Measurements from ENCODE around the gene ZEB1. TPM values are rescaled to one million over a fixed set of nuclear protein-coding genes. Genes with fewer than 3 reads are reported as not detected.

The ZEB1 gene
- total and polyA plus RNA-seq, 2 of the 13 experiments (the other 11 are each of a cell fraction or from before 2014, with no cell fraction given), result 9.6 to 18.0 TPM

DNA sequence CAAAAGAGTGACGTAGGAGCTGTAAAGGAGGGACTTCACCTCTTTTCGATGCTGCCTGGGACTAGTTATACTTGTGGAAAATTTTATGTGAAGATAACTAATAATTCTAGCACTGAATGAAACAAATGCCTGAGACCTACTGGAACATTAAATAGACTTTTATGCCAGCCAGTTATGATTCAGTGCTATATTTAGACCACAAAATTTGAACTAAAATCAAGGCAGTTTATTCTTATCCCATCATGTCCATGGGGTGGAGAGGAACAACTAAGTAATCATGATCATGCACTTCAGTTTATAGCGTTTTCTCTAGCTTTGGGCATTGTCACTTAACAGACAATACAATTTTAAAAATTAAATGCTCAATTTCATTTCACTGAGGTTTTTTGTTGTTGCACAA, 76.7 kb downstream of the ZEB1 start:
- Histone ChIP-seq H3K9me3 (ENCODE audit: low read length) (no peaks in the 10 kb centered on the region), H3K27ac (ENCODE audit: extremely low read length, insufficient read depth, low read length) (no peak overlapping the region), H4K20me1 (ENCODE audit: insufficient read depth, low read length) (no peaks in the 10 kb centered on the region), H3K4me3 (replicated peaks in 1 of 3; ENCODE audit: insufficient read depth in 1 of 3, low read depth in 2 of 3, low read length in 3 of 3) (no peak overlapping the region), H3K4me2 (ENCODE audit: low read depth, low read length) (no peak overlapping the region), H3K27me3 (ENCODE audit: control insufficient read depth in 1 of 2, insufficient read depth in 2 of 2, low read length in 2 of 2) (no peaks in the 10 kb centered on the region), H3K36me3 (replicated peaks in 1 of 2; ENCODE audit: control insufficient read depth in 1 of 2, insufficient read depth in 2 of 2, low read length in 2 of 2) (no peaks in the 10 kb centered on the region; a peak in 1 of 5 replicates), H3K79me2 (ENCODE audit: insufficient read depth, low read length) (peaks cover 5% of the 10 kb centered on the region), H3K4me1 (ENCODE audit: insufficient read depth, low read length) (no peaks in the 10 kb centered on the region), H3K9ac (ENCODE audit: insufficient read depth, low read depth, low read length) (no peak overlapping the region), H2AFZ (ENCODE audit: low read length) (no peak overlapping the region)
- 94% methylated on average over 3 of the region's 3 CpGs for WGBS (ENCODE audit: low lambda C conversion rate)
- CTCF ChIA-PET (ENCODE audit: low intra/inter-chr PET ratio, low total read pairs), result no interaction called here
- in situ Hi-C loops (cut with HindIII; ENCODE audit: extremely low pct_ligation_motif_present, low pct_unique_long_range_greater_than_20kb) (no loop called here), intact Hi-C loops (cut with micrococcal nuclease; ENCODE audit: unreplicated experiment) (no loop called here)
- FAIRE-seq, result no peak
- ATAC-seq, result no peak
- POLR2A ChIA-PET, result no interaction called here
- no TSS peak for BruUV-seq (replicated peaks)
- DNase-seq (ENCODE audit: low spot score), result no peak
- TF ChIP-seq, protein P1, sequence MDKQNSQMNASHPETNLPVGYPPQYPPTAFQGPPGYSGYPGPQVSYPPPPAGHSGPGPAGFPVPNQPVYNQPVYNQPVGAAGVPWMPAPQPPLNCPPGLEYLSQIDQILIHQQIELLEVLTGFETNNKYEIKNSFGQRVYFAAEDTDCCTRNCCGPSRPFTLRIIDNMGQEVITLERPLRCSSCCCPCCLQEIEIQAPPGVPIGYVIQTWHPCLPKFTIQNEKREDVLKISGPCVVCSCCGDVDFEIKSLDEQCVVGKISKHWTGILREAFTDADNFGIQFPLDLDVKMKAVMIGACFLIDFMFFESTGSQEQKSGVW (CRISPR knock-in tag; IDR thresholded peaks at IDR 0.05; ENCODE audit: borderline replicate concordance), result no peak
- TF ChIP-seq KDM1A (CRISPR knock-in tag; IDR thresholded peaks at IDR 0.05) (no peak), ZNF383 (CRISPR knock-in tag; IDR thresholded peaks at IDR 0.05; ENCODE audit: borderline replicate concordance) (no peak), ZFAT (CRISPR knock-in tag; conservative IDR thresholded peaks at IDR 0.05) (no peak), ZNF451 (CRISPR knock-in tag; IDR thresholded peaks at IDR 0.05) (no peak), ZNF720 (CRISPR knock-in tag; IDR thresholded peaks at IDR 0.05) (no peak), IRF2 (CRISPR knock-in tag; IDR thresholded peaks at IDR 0.05) (no peak), ZNF337 (CRISPR knock-in tag; IDR thresholded peaks at IDR 0.05; ENCODE audit: borderline replicate concordance, low read depth) (no peak), ZNF552 (CRISPR knock-in tag; IDR thresholded peaks at IDR 0.05; ENCODE audit: borderline replicate concordance) (no peak), ATAD3A (CRISPR knock-in tag; IDR thresholded peaks at IDR 0.05) (no peak)
- TF ChIP-seq, protein P2, sequence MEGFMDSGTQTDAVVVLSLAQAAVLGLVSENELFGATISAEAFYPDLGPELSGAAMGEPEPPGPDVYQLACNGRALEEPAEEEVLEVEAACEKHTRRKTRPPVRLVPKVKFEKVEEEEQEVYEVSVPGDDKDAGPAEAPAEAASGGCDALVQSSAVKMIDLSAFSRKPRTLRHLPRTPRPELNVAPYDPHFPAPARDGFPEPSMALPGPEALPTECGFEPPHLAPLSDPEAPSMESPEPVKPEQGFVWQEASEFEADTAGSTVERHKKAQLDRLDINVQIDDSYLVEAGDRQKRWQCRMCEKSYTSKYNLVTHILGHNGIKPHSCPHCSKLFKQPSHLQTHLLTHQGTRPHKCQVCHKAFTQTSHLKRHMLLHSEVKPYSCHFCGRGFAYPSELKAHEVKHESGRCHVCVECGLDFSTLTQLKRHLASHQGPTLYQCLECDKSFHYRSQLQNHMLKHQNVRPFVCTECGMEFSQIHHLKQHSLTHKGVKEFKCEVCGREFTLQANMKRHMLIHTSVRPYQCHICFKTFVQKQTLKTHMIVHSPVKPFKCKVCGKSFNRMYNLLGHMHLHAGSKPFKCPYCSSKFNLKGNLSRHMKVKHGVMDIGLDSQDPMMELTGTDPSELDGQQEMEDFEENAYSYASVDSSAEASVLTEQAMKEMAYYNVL (CRISPR knock-in tag; IDR thresholded peaks at IDR 0.05; ENCODE audit: borderline replicate concordance), result no peak
- TF ChIP-seq, protein P3, sequence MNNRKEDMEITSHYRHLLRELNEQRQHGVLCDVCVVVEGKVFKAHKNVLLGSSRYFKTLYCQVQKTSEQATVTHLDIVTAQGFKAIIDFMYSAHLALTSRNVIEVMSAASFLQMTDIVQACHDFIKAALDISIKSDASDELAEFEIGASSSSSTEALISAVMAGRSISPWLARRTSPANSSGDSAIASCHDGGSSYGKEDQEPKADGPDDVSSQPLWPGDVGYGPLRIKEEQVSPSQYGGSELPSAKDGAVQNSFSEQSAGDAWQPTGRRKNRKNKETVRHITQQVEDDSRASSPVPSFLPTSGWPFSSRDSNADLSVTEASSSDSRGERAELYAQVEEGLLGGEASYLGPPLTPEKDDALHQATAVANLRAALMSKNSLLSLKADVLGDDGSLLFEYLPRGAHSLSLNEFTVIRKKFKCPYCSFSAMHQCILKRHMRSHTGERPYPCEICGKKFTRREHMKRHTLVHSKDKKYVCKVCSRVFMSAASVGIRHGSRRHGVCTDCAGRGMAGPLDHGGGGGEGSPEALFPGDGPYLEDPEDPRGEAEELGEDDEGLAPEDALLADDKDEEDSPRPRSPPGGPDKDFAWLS (CRISPR knock-in tag; IDR thresholded peaks at IDR 0.05; ENCODE audit: borderline replicate concordance), result no peak
- TF ChIP-seq, protein P4, sequence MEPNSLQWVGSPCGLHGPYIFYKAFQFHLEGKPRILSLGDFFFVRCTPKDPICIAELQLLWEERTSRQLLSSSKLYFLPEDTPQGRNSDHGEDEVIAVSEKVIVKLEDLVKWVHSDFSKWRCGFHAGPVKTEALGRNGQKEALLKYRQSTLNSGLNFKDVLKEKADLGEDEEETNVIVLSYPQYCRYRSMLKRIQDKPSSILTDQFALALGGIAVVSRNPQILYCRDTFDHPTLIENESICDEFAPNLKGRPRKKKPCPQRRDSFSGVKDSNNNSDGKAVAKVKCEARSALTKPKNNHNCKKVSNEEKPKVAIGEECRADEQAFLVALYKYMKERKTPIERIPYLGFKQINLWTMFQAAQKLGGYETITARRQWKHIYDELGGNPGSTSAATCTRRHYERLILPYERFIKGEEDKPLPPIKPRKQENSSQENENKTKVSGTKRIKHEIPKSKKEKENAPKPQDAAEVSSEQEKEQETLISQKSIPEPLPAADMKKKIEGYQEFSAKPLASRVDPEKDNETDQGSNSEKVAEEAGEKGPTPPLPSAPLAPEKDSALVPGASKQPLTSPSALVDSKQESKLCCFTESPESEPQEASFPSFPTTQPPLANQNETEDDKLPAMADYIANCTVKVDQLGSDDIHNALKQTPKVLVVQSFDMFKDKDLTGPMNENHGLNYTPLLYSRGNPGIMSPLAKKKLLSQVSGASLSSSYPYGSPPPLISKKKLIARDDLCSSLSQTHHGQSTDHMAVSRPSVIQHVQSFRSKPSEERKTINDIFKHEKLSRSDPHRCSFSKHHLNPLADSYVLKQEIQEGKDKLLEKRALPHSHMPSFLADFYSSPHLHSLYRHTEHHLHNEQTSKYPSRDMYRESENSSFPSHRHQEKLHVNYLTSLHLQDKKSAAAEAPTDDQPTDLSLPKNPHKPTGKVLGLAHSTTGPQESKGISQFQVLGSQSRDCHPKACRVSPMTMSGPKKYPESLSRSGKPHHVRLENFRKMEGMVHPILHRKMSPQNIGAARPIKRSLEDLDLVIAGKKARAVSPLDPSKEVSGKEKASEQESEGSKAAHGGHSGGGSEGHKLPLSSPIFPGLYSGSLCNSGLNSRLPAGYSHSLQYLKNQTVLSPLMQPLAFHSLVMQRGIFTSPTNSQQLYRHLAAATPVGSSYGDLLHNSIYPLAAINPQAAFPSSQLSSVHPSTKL (CRISPR knock-in tag; IDR thresholded peaks at IDR 0.05), result no peak
- TF ChIP-seq, protein P5, sequence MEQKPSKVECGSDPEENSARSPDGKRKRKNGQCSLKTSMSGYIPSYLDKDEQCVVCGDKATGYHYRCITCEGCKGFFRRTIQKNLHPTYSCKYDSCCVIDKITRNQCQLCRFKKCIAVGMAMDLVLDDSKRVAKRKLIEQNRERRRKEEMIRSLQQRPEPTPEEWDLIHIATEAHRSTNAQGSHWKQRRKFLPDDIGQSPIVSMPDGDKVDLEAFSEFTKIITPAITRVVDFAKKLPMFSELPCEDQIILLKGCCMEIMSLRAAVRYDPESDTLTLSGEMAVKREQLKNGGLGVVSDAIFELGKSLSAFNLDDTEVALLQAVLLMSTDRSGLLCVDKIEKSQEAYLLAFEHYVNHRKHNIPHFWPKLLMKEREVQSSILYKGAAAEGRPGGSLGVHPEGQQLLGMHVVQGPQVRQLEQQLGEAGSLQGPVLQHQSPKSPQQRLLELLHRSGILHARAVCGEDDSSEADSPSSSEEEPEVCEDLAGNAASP (CRISPR knock-in tag; IDR thresholded peaks at IDR 0.05; ENCODE audit: borderline replicate concordance), result no peak
